OCI-LY1 (cell line): ENCODE results near the gene NR3C1.

Experiments used
- H2AFZ ChIP-seq: fragments of 200-600 bp; sonication (generic), shearing (Covaris generic); 2 replicates; pipeline ENCODE4 v1.6.0; 2014; ENCODE audit warnings: antibody characterized with exemption, mild to moderate bottlenecking, low read length
- H3F3A ChIP-seq: fragments of 200-600 bp; sonication (generic), shearing (Covaris generic); 2 replicates; pipeline ENCODE4 v1.6.0; 2014; ENCODE audit warnings: mild to moderate bottlenecking, antibody characterized with exemption, low read length, moderate library complexity; ENCODE audit not compliant: insufficient read depth
- H3K27ac ChIP-seq: fragments of 200-600 bp; sonication (generic); 2 replicates; pipeline ENCODE4 v1.5.1; 2014; ENCODE audit warnings: low read length, mixed run types, mild to moderate bottlenecking, low read depth; ENCODE audit not compliant: poor library complexity, severe bottlenecking
- H3K27me3 ChIP-seq: fragments of 200-600 bp; sonication (generic); 2 replicates; pipeline ENCODE4 v1.6.0; 2014; ENCODE audit warnings: antibody characterized with exemption, mild to moderate bottlenecking, low read length, moderate library complexity; ENCODE audit not compliant: insufficient read depth
- H3K36me3 ChIP-seq: fragments of 200-600 bp; sonication (generic); 2 replicates; pipeline ENCODE4 v1.6.1; 2014; ENCODE audit warnings: mild to moderate bottlenecking, antibody characterized with exemption, low read length, moderate library complexity, mixed read lengths; ENCODE audit not compliant: insufficient read depth
- H3K4me1 ChIP-seq: fragments of 200-600 bp; sonication (generic); 2 replicates; pipeline ENCODE4 v1.5.1; 2014; ENCODE audit warnings: mild to moderate bottlenecking, low read length, moderate library complexity; ENCODE audit not compliant: insufficient read depth, severe bottlenecking
- H3K4me2 ChIP-seq: fragments of 200-600 bp; sonication (generic), shearing (Covaris generic); 2 replicates; pipeline ENCODE4 v1.6.1; 2014; ENCODE audit warnings: low read length
- H3K4me3 ChIP-seq: fragments of 200-600 bp; sonication (generic); 2 replicates; pipeline ENCODE4 v1.5.1; 2014; ENCODE audit warnings: low read length, low read depth, mild to moderate bottlenecking, mixed read lengths; ENCODE audit not compliant: poor library complexity, severe bottlenecking
- H3K79me2 ChIP-seq: fragments of 200-600 bp; shearing (Covaris generic); 2 replicates; pipeline ENCODE4 v1.6.1; 2016; ENCODE audit warnings: mixed run types, low read length, mixed read lengths; ENCODE audit not compliant: insufficient read depth
- H3K9ac ChIP-seq: fragments of 200-600 bp; sonication (generic), shearing (Covaris generic); 2 replicates; pipeline ENCODE4 v1.6.1; 2014; ENCODE audit warnings: mild to moderate bottlenecking, low read length, mixed read lengths
- H3K9me2 ChIP-seq: fragments of 200-600 bp; sonication (generic), shearing (Covaris generic); 2 replicates; pipeline ENCODE4 v1.6.1; 2014; ENCODE audit warnings: low read depth, mild to moderate bottlenecking, low read length, mixed read lengths
- H3K9me3 ChIP-seq: fragments of 200-600 bp; shearing (Covaris generic); 2 replicates; pipeline ENCODE4 v1.6.1; 2014; ENCODE audit warnings: low read length, mixed read lengths
- H4K20me1 ChIP-seq: fragments of 200-600 bp; sonication (generic), shearing (Covaris generic); 2 replicates; pipeline ENCODE4 v1.6.0; 2016; ENCODE audit warnings: mild to moderate bottlenecking, low read length; ENCODE audit not compliant: insufficient read depth
- CTCF ChIP-seq: fragments of 200-600 bp; sonication (generic), shearing (Covaris generic); IDR thresholded peaks from 2 replicates; pipeline ENCODE4 v1.5.1; 2017; ENCODE audit warnings: mild to moderate bottlenecking, antibody characterized with exemption, low read length, moderate library complexity, mixed read lengths
- EZH2 ChIP-seq: fragments of 200-600 bp; sonication (generic), shearing (Covaris generic); IDR thresholded peaks from 2 replicates; pipeline ENCODE4 v1.8.0; 2017; ENCODE audit warnings: borderline replicate concordance, mixed run types, mild to moderate bottlenecking, antibody characterized with exemption, low read length, moderate library complexity, mixed read lengths

The NR3C1 gene

GRCh38 chr5:143254819-143255218 lies 148.7 kb downstream of the NR3C1 start:
- TF ChIP-seq CTCF = no peak
- no peak for TF ChIP-seq EZH2
- Histone ChIP-seq H3K4me2 (no peak overlapping the region), H3K4me1 (no peaks in the 10 kb centered on the region), H3K27me3 (no peaks in the 10 kb centered on the region), H3K9ac (no peak overlapping the region), H4K20me1 (no peaks in the 10 kb centered on the region), H3K36me3 (no peaks in the 10 kb centered on the region), H3K27ac (no peak overlapping the region), H3K9me2 (no peaks in the 10 kb centered on the region), H3K4me3 (no peak overlapping the region), H2AFZ (no peak overlapping the region), H3F3A (no peaks in the 10 kb centered on the region), H3K79me2 (no peaks in the 10 kb centered on the region), H3K9me3 (no peaks in the 10 kb centered on the region)

- Histone ChIP-seq H3K4me1 (no peaks in the 10 kb centered on the region), H4K20me1 (no peaks in the 10 kb centered on the region), H3K9me2 (no peaks in the 10 kb centered on the region), H3K4me3 (no peak overlapping the region), H2AFZ (no peak overlapping the region), H3K79me2 (no peaks in the 10 kb centered on the region), H3K27ac (no peak overlapping the region), H3K9ac (no peak overlapping the region), H3K36me3 (no peaks in the 10 kb centered on the region), H3F3A (no peaks in the 10 kb centered on the region), H3K4me2 (no peak overlapping the region), H3K9me3 (no peaks in the 10 kb centered on the region), H3K27me3 (no peaks in the 10 kb centered on the region)
- TF ChIP-seq EZH2 (no peak), CTCF (no peak)
Measured at GRCh38 chr5:143251946-143252345, 151.5 kb downstream of the NR3C1 start.

- H3K36me3 ChIP-seq = no peaks in the 10 kb centered on the region
- no peaks in the 10 kb centered on the region for H3K9me2 ChIP-seq
- H3K4me1 ChIP-seq = no peaks in the 10 kb centered on the region
- TF ChIP-seq CTCF (no peak), EZH2 (no peak)
- no peaks in the 10 kb centered on the region for H3F3A ChIP-seq
- H3K4me2 ChIP-seq = no peak overlapping the region
- H2AFZ ChIP-seq = no peak overlapping the region
- H3K4me3 ChIP-seq = no peak overlapping the region
- H3K79me2 ChIP-seq = no peaks in the 10 kb centered on the region
- no peak overlapping the region for H3K9ac ChIP-seq
- H4K20me1 ChIP-seq = no peaks in the 10 kb centered on the region
- H3K27ac ChIP-seq = no peak overlapping the region
- H3K27me3 ChIP-seq = no peaks in the 10 kb centered on the region
- no peaks in the 10 kb centered on the region for H3K9me3 ChIP-seq
Measured at GRCh38 chr5:143251190-143251589, 152.3 kb downstream of the NR3C1 start.
